ENCODE data around the gene GDF15.
"Not testable (repeated sequence)": the region's sequence is repeated elsewhere in the genome, so short reads cannot be mapped to it uniquely, and the experiment has no call there.

Gene GDF15, protein sequence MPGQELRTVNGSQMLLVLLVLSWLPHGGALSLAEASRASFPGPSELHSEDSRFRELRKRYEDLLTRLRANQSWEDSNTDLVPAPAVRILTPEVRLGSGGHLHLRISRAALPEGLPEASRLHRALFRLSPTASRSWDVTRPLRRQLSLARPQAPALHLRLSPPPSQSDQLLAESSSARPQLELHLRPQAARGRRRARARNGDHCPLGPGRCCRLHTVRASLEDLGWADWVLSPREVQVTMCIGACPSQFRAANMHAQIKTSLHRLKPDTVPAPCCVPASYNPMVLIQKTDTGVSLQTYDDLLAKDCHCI

DNA sequence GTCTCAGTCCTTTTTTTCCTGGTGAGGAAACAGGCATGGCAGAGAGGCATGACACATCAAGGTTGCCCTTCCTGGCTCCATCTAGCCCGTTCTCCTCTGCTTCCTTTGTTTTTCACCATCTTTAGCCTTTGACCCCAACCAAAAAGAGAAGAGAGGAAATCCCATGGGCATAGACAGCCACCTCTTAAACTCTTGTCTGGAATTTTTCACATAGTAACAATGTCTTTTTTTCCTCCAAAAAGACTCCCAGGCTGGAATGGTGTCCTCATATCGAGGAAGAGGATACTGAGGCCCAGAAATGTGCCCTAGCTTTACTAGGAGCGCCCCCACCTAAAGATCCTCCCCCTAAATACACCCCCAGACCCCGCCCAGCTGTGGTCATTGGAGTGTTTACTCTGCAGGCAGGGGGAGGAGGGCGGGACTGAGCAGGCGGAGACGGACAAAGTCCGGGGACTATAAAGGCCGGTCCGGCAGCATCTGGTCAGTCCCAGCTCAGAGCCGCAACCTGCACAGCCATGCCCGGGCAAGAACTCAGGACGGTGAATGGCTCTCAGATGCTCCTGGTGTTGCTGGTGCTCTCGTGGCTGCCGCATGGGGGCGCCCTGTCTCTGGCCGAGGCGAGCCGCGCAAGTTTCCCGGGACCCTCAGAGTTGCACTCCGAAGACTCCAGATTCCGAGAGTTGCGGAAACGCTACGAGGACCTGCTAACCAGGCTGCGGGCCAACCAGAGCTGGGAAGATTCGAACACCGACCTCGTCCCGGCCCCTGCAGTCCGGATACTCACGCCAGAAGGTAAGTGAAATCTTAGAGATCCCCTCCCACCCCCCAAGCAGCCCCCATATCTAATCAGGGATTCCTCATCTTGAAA lies at the start of gene GDF15:
Gene GDF15 (plus strand): TSS at position 484 of the 868 bp plus-strand sequence. CDS start 32 bp downstream, at position 516.
- DNase-seq (ENCODE audit: low read depth), result peak; percentile 88

DNA sequence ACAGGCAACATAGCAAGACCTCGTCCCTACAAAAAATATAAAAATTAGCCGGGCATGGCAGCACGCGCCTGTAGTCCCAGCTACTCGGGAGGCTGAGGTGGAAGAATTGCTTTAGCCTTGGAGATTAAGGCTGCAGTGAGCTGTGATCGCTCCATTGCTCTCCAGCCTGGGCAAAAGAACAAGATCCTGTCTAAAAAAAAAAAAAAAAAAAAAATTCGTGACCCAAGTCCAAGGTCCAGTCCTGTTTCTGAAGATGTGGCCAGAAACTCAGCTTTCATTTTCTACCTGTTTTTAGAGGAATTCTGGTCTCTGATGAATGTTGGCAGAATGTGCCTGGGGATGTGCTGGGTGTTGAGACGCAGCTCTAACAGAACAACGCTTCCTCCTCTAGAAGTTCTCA lies 47.4 kb upstream of the GDF15 start:
- DNase-seq (ENCODE audit: low read depth), result no peak

DNA sequence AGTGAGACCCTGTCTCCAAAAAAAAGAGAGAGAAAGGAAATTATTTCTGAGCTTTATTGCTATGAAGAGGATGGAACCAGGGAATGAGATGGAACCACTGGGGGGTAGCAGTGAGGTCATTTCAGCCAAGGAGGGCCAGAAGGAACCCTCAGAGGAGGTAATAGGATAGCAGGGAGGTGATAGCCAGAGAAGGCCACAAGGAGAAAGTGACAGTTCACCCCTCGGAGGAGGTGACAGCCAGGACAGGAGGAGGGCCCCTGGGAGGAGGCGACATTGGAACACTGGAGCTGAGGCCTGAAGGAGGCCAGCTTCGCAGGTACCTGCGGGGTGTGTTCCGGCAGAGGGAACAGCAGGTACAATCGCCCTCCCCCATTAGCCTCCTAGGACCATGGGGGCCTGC lies 46.2 kb upstream of the GDF15 start:
- no peak for DNase-seq (ENCODE audit: low read depth)

DNA sequence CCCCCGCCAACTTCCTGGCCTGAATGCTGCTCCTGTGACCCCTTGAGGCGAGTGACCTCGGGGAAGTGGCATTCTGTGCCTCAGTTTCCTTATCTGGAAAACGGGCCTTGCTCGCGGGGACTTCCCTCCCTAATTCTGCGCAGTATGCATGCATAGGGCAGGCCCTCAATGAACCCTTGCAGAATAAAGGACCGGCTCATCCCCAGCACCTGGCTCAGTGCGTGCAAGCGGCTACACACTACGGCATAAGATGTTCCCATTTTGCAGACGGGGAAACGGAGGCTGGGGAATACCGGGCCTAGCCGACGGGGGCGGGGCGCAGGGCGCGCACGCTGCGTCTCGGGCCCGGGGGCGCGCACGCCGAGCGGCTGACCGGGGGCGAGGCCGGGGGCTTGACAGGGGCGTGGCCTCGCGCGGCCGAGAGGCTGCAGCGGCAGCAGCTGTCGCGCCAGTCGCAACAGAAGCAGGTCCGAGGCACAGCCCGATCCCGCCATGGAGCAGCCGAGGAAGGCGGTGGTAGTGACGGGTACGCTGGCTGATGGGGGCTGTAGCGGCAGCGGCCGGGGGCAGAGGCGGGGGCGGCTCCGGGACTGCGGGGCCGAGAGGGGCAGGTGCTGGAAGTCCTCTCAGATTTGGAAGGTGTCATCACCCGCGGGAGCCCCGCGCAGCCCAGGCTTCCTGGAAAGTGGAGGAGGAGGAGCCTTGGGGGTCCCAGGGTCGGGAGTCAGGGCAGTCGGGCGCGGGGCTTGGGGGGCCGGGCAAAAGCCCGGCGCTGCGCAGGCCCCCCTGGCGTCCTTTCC lies 45.6 kb upstream of the GDF15 start, which contains the start of gene PGPEP1:
Gene PGPEP1 (plus strand): TSS at position 409 of the 800 bp plus-strand sequence. CDS start 84 bp downstream, at position 493.
- peak; percentile 49 for DNase-seq (ENCODE audit: low read depth)

DNA sequence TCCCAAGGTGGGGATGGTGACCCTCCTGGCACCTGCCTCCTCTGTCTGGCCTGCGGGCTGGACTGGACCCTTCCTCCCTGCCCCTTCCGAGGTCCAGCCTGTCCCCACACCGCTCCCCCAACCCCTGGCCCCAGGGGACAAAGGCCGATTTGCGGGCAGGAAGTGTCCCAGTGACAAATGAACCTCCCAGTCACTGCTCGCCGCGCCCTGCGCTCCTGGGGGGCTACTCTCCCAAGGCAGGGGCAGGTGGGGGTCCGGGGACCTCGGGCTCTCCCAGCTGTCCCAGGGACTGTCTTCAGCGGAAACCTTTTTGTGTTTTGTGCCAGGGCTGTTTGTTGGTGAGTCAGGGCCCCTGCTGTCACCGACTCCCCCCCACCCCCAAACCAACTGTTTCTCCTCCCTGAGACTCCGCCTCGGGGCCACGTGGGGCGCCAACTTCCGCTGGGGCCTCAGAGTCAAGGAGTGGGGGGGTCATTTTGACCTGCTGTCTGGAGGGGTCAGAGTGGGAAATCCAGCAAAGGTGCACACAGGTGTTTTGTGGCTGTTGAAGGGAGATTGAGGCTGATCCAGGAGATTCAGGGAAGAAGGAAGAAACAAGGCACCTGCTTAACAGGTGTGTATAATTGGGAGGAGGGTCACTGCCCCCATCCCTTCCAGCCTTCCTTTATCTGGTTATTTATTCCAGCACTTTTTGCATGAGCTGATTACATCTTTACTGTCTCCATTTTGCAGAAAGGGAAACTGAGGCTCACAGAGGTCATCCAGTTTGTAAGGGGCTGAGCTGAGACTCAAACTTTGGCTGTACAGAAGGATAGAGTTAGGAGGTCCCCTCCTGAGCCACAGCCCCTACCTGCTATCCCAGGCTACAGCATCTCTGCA lies 44.7 kb upstream of the GDF15 start:
- DNase-seq (ENCODE audit: low read depth), result peak; percentile 17

DNA sequence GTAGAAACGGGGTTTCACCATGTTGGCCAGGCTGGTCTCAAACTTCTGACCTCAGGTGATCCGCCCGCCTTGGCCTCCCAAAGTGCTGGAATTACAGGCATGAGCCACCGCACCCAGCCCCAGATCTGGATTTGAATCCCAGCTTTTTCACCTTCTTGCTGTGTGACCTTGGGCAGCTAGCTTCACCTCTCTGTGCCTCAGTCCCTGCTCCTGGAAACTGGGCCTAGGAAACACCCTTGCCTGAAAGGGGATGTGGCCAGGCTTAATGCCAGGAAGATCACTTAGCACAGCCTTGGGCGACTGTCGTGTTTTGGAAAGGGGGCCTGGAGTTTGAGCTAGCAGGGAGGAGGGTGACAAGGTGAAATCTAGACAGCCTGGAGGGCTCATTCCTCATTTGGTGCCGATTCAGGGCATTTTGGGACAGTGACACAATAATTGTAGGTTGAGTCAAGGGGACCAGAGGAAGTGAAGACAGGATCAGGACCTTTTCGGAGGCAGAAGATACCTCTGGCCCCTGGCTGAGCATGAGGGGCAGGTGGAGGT lies 43.8 kb upstream of the GDF15 start:
- DNase-seq (ENCODE audit: low read depth), result no peak

DNA sequence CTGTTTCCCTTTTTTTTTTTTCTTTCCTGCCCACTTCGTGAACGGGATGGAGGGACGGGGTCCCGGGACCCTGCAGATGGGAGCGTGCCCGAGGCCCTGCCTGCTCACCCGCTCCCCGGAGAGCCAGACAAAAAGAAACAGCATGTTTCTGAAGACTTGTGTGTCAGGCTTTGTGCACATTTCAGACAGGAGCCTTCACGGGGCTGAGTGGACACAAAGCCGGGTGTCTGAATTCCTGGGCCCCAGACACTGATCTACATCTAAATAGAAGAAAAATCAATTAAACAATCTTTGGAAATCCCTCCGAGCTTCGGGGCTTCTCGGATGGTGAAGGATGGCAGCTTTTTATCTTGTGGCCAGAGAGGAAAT lies 41.4 kb upstream of the GDF15 start:
- DNase-seq (ENCODE audit: low read depth), result no peak

DNA sequence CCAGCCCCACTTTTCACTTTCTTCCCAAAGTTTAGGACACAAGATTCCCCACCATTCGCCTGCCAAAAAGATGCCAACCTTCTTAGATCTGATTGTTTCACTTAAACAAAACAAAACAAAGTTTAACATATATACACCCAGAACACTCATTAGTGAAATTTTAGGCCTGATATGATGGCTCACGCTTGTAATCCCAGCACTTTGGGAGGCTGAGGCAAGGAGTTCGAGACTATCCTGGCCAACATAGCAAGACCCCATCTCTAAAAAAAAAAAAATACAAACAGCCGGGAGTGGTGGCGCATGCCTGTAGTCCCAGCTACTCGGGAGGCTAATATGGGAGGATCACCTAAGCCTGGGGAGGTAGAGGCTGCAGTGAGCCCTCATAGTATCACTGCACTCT lies 40.7 kb upstream of the GDF15 start:
- DNase-seq (ENCODE audit: low read depth), result no peak

DNA sequence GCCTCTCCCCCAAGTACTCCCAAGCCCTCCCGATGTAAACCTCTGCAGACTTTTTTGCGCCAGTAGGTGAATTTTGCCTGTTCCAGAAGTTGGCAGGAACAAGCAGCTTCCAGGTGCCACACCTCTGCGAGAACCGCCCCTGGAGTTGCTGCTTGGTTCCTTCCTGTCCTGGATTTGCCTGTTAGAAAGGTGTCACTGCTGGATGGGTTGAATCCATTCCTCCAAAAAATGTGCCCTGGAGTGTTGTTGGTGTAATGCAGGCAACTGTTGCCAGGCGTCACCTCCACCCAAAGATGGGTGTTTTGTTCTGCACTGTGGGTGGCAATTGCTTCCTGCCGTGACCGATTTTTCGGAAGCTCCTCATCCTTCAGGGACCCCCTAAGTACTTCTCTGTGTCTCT lies 39.9 kb upstream of the GDF15 start:
- DNase-seq (ENCODE audit: low read depth), result no peak

DNA sequence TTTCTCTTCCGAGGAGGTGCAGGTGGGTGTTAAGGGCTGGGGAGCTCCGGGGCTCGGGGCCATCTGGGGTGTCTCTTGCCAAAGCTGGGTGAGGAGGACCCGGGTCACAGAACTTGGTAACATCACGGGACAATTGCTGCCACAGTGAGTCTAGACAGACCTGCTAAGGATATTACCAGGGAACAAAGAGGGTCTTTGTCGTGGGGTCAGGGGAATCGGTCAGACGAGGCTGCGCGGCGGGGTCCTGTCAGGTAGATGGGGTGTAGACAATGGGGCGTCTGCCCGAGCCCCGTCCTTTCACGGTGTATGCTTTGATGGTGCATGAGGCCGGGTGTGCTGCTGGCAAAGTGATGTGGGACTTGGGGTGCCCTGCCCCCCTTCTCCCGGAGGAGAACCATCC lies 37.8 kb upstream of the GDF15 start:
- no peak for DNase-seq (ENCODE audit: low read depth)

DNA sequence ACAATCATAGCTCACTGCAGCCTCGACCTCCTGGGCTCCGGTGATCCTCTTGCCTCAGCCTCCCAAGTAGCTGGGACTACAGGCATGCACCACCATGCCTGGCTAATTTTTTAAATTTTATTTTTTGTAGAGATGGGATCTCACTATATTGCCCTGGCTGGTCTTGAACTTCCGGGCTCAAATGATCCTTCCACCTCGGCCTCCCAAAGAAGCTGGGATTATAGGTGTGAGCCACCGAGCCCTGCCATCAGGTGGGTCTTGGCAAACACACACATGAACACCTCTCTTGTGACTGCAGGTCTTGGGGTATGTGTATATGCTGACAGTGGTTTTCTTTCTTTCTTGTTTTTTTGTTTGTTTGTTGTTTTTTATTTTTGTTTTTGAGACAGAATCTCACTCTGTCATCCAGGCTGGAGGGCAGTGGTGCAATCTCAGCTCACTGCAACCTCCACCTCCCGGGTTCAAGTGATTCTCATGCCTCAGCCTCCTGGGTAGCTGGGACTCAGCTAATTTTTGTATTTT lies 37.1 kb upstream of the GDF15 start:
- DNase-seq (ENCODE audit: low read depth), result not testable (repeated sequence)

DNA sequence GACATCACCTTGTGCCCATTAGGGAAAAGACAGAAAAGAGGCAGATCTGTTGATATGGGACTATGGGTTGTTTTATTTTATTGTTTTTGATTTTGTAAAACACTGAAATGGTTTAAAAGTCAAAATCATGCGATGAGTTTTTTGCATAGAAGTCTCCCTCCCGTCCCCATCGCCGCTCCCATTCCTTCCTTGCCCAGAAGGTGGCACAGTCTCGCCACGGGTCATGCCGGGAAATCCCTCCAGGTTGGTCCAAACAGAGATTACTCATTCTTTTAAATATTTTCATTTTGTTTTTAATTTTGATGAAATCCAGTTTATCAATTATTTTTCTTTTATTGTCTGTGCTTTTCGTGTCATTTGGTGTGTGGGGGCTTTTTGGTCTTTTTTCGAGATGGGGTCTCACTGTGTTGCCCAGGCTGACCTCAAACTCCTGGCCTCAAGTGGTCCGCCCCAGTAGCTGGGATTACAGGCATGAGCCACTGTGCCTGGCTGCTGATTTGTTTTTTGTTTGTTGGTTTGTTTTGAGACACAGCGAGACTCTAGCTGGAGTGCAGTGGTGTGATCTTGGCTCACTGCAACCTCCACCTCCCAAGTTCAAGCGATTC lies 36.3 kb upstream of the GDF15 start:
- peak; percentile 40 for DNase-seq (ENCODE audit: low read depth)

DNA sequence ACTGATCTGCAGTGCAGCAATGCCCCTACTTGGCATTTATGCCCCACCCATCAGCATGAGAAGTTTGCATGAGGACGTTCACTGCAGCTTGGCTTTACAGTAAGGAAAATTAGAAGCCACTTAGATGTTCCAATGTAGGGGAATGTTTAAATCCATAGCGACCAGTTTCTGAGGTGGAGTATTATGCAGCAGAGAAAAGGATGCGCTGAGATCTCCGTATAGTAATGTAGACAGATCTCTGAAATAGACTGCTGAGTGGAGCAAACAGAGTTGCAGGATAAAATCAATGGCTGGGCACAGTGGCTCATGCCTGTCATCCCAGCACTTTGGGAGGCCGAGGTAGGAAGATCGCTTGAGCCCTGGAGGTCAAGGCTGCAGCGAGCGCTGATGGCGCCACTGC lies 35.5 kb upstream of the GDF15 start:
- no peak for DNase-seq (ENCODE audit: low read depth)

DNA sequence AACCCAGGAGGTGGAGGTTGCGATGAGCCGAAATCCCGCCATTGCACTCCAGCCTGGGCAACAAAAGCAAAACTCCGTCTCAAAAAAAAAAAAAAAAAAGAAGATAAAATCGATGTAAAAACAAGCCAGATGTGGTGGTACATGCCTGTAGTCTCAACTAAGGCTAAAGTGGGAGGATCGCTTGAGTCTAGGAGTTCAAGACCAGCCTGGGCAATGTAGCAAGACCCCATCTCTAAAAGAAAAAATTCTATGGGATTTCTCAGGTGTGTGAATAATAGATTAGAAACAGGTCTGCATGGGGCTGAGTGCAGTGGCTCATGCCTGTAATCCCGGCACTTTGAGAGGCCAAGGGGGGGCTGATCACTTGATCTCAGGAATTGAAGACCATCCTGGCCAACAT lies 34.4 kb upstream of the GDF15 start:
- DNase-seq (ENCODE audit: low read depth), result no peak

DNA sequence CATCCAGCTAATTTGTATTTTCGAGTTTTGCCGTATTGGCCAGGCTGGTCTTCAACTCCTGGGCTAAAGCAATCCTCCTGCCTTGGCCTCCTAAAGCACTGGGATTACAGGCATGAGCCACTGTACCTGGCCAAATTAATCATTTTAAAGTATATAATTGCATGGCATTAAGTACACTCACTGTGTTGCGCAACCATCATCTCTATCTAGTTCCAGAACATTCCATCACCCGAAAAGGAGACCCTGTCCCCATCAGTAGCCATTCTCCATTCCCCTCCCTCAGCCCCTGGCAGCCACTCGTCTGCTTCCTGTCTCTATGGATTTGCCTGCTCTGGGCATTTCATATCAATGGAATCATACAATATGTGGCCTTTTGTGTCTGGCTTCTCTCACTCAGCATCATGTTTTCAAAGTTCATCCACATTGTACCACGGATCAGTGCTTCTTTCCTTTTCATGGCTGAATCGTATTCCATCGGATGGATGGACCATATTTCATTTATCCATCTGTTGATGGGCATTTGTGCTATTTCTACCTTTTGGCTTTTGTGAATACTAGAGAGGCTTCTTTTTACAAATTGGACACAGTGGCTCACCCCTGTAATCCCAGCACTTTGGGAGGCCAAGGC lies 32.5 kb upstream of the GDF15 start:
- no peak for DNase-seq (ENCODE audit: low read depth)

DNA sequence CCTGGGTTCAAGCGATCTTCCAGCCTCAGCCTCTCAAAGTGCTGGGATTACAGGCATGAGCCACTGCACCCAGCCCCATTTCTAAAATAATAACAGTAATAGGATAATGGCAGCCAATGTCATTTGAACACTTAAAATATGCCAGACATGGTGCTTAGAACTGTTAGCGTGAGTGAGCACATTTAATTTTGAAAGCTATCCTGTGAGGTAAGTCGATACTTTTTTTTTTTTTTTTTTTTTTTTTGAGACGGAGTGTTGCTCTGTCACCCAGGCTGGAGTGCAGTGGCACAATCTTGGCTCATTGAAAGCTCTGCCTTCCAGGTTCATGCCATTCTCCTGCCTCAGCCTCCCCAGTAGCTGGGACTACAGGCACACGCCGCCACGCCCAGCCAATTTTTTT lies 31.2 kb upstream of the GDF15 start:
- not testable (repeated sequence) for DNase-seq (ENCODE audit: low read depth)

DNA sequence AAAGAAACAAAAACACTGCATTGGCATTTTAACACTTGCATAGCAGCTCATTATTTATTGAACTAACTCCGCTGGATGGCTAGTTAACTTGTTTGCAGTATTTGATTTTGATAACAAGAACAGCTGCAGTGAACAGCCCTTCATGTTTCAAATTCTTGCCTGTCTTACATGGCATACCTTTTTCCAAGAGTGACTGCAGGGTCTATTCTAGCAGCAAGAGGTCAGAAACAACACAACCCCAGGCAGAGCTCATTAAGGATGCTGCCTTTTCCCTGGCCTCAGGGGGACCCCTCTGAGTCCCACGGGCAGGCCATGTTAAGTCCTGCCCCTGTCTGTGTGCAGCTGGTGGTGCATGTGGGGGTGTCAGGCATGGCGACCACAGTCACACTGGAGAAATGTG lies 28.9 kb upstream of the GDF15 start:
- no peak for DNase-seq (ENCODE audit: low read depth)

DNA sequence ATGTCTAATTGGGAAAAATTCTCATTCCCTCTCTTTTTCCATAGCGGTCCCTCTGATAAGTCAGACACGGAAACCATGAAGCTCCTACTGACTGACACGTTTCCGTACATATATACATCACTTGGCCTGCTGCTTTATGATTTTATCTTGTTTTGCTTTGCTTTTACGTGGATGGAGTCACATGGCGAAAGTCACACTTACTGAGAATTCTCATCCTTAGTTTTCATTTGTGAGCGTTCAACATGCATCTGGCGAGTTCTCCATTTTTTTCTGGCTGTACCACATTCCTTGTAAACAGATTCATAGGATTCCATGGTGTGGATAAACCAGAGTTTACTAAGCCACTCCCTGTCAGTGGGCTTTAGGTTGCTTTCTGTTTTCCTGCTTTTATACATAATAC lies 24.3 kb upstream of the GDF15 start:
- no peak for DNase-seq (ENCODE audit: low read depth)

DNA sequence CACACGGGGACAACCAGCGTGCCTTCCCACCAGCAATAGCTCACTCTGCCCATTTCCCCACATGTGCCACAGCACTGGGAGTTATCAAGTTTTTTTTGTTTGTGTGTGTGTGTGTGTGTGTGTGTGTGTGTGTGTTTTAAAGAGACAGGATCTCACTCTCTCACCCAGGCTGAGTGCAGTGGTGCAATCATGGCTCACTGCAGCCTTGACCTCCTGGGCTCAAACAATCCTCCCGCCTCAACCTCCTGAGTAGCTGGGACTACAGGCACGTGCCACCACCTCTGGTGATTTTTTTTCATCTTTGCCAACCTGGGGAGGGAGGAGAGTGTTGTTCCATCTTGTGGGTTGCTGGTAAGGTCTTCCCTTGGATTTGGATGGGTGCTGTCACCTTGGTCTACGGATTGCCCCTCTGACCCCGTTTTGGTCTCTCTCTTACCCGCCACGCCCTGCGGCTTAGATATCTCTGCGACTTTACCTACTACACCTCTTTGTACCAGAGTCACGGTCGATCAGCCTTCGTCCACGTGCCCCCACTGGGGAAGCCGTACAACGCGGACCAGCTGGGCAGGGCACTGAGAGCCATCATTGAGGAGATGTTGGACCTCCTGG lies 22.9 kb upstream of the GDF15 start:
- no peak for DNase-seq (ENCODE audit: low read depth)

DNA sequence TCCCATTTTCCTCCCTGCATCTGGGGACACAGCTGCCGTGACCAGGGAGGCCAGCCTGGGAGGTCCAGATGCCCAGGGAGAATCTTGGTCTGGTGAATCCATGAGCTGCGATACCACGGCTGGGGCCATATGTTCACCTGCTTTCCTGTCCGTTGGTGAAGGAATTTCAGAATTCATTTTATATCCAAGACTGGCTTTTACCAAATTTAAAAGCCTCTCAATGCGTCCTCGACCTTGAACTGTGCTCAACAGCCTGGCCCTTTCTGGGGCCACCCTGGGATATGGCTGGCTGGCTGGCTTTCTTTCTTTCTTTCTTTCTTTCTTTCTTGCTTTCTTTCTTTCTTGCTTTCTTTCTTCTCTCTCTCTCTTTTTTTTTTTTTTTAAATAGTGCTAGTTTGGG lies 22.2 kb upstream of the GDF15 start:
- no peak for DNase-seq (ENCODE audit: low read depth)

All from fibroblast of gingiva (primary cell).